ENCODE data around the gene AGK.

- no peak for TF ChIP-seq CTCF (conservative IDR thresholded peaks at IDR 0.05; ENCODE audit: low read depth, low read length)
- TF ChIP-seq EZH2 (IDR thresholded peaks at IDR 0.05; ENCODE audit: borderline replicate concordance, low read depth, low read length, poor library complexity, severe bottlenecking), result no peak
Measured at GRCh38 chr7:141513720-141514119, 37.5 kb upstream of the AGK start.

Data from A673 (cell line).